ENCODE data around the gene POLN.
A peak's percentile ranks its signal among the peaks of the same experiment; 100 is the strongest.

Gene POLN

DNA sequence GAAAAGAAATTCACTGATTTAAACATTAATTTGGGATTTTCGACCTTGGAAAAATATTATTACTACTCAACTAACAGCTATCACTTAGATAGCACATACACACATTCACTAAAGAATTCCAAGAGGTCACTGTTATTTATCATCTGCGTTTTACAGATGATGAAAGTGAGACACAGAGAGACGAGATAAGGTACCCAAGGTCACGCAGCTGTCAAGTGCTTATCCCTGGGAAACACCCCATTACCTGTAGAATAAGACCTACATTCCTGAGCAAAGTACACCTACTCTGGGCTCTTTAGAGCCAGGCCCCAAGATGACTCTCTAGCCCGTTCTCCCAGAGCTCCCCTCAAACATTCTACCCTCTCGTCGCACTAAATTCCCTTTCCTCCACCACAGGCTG lies 48.6 kb downstream of the POLN start:
- Histone ChIP-seq H2AFZ (ENCODE audit: low read length) (no peak overlapping the region), H3K27me3 (ENCODE audit: insufficient read depth, low read length, poor library complexity, severe bottlenecking) (no peaks in the 10 kb centered on the region)
- TF ChIP-seq, protein P1, sequence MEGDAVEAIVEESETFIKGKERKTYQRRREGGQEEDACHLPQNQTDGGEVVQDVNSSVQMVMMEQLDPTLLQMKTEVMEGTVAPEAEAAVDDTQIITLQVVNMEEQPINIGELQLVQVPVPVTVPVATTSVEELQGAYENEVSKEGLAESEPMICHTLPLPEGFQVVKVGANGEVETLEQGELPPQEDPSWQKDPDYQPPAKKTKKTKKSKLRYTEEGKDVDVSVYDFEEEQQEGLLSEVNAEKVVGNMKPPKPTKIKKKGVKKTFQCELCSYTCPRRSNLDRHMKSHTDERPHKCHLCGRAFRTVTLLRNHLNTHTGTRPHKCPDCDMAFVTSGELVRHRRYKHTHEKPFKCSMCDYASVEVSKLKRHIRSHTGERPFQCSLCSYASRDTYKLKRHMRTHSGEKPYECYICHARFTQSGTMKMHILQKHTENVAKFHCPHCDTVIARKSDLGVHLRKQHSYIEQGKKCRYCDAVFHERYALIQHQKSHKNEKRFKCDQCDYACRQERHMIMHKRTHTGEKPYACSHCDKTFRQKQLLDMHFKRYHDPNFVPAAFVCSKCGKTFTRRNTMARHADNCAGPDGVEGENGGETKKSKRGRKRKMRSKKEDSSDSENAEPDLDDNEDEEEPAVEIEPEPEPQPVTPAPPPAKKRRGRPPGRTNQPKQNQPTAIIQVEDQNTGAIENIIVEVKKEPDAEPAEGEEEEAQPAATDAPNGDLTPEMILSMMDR (conservative IDR thresholded peaks at IDR 0.05; ENCODE audit: low read length): no peak
- TF ChIP-seq EZH2phosphoT487 (IDR thresholded peaks at IDR 0.05; ENCODE audit: borderline replicate concordance): no peak

DNA sequence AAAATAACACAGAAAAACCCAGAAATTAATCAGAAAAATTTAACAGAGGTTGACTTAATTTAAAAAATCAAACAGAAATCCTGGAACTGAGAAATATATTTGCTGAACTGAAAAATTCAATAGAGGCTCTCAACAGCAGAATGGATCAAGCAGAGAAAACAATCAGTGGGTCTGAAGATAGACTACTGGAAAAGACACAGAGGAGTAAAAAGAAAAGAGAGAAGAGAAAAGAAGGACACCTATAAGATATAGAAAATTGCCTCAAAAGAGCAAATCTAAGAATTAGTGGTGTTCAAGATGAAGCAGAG lies 55.1 kb downstream of the POLN start:
- Histone ChIP-seq H3K4me1 (ENCODE audit: insufficient read depth, low read length, poor library complexity, severe bottlenecking) (no peaks in the 10 kb centered on the region), H3K79me2 (ENCODE audit: insufficient read depth, low read length) (no peaks in the 10 kb centered on the region), H3K36me3 (ENCODE audit: insufficient read depth, low read length) (no peaks in the 10 kb centered on the region), H3F3A (ENCODE audit: low read depth) (no peaks in the 10 kb centered on the region), H3K27me3 (ENCODE audit: insufficient read depth, low read length, poor library complexity, severe bottlenecking) (no peaks in the 10 kb centered on the region), H4K20me1 (ENCODE audit: insufficient read depth, low read length, poor library complexity, severe bottlenecking) (no peaks in the 10 kb centered on the region), H2AFZ (ENCODE audit: low read length) (no peak overlapping the region), H3K4me3 (ENCODE audit: low read length, poor library complexity, severe bottlenecking) (no peak overlapping the region), H3K9ac (ENCODE audit: low read depth, low read length, poor library complexity, severe bottlenecking) (no peak overlapping the region), H3K9me3 (ENCODE audit: insufficient read depth, low read depth, low read length) (0 out of 2 replicates have a peak, but pooled peaks cover 3% of the 10 kb centered on the region), H3K4me2 (ENCODE audit: low read depth, low read length, poor library complexity, severe bottlenecking) (no peak overlapping the region), H3K9me2 (replicated peaks; ENCODE audit: low read depth, low read length) (no peaks in the 10 kb centered on the region)
- TF ChIP-seq, protein P1 (conservative IDR thresholded peaks at IDR 0.05; ENCODE audit: low read length): no peak
- TF ChIP-seq EZH2phosphoT487 (IDR thresholded peaks at IDR 0.05; ENCODE audit: borderline replicate concordance): no peak

More for the DNA sequence above, 48.6 kb downstream of the POLN start:
- Histone ChIP-seq H3F3A (ENCODE audit: low read depth) (no peaks in the 10 kb centered on the region), H4K20me1 (ENCODE audit: insufficient read depth, low read length, poor library complexity, severe bottlenecking) (no peaks in the 10 kb centered on the region), H3K36me3 (ENCODE audit: insufficient read depth, low read length) (no peaks in the 10 kb centered on the region), H3K4me3 (ENCODE audit: low read length, poor library complexity, severe bottlenecking) (no peak overlapping the region), H3K9me2 (replicated peaks; ENCODE audit: low read depth, low read length) (no peaks in the 10 kb centered on the region), H3K9ac (ENCODE audit: low read depth, low read length, poor library complexity, severe bottlenecking) (no peak overlapping the region), H3K9me3 (ENCODE audit: insufficient read depth, low read depth, low read length) (no peaks in the 10 kb centered on the region), H3K4me2 (ENCODE audit: low read depth, low read length, poor library complexity, severe bottlenecking) (no peak overlapping the region), H3K79me2 (ENCODE audit: insufficient read depth, low read length) (no peaks in the 10 kb centered on the region), H3K4me1 (ENCODE audit: insufficient read depth, low read length, poor library complexity, severe bottlenecking) (no peaks in the 10 kb centered on the region)

DNA sequence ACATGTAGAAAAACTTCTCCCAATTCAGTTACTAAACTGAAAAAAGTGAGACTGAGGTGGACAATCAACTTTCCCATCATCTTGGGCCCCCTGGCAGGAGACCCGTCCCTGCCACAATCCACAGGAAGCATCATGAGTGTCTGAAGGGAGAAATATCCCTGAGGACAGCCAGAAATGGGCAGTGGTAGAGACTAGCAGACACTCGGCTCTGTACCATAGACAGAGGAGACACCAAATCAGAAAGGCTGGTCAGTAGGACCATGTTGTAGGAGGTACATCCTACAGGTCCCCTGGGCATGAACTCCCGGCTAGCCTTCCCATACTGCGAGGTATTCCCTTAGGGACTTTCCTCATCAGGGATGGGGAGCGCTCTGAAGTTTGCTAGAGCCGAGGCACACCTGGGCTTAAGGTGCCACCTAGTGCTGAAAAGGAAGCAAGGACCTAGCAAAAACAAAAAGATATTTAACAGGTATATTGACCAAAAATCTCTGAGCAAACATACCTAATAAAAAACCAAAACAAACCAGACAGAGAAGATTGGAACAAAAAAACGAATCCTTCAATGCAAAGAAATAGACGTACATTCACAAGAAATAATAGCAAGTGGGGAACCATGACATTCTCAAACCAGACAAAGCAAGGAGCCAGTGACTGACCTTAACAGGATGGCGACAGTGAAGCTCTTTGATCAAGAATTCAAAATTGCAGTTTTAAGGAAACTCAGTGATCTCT lies 55.6 kb downstream of the POLN start:
- Histone ChIP-seq H3K27me3 (ENCODE audit: insufficient read depth, low read length, poor library complexity, severe bottlenecking) (no peaks in the 10 kb centered on the region), H3K9me3 (ENCODE audit: insufficient read depth, low read depth, low read length) (0 out of 2 replicates have a peak, but pooled peaks cover 3% of the 10 kb centered on the region), H3K79me2 (ENCODE audit: insufficient read depth, low read length) (no peaks in the 10 kb centered on the region), H3K9me2 (replicated peaks; ENCODE audit: low read depth, low read length) (no peaks in the 10 kb centered on the region), H2AFZ (ENCODE audit: low read length) (no peak overlapping the region), H3K4me3 (ENCODE audit: low read length, poor library complexity, severe bottlenecking) (no peak overlapping the region), H3F3A (ENCODE audit: low read depth) (no peaks in the 10 kb centered on the region), H3K4me1 (ENCODE audit: insufficient read depth, low read length, poor library complexity, severe bottlenecking) (no peaks in the 10 kb centered on the region), H3K4me2 (ENCODE audit: low read depth, low read length, poor library complexity, severe bottlenecking) (no peak overlapping the region), H4K20me1 (ENCODE audit: insufficient read depth, low read length, poor library complexity, severe bottlenecking) (no peaks in the 10 kb centered on the region), H3K36me3 (ENCODE audit: insufficient read depth, low read length) (no peaks in the 10 kb centered on the region), H3K9ac (ENCODE audit: low read depth, low read length, poor library complexity, severe bottlenecking) (no peak overlapping the region)
- no peak for TF ChIP-seq EZH2phosphoT487 (IDR thresholded peaks at IDR 0.05; ENCODE audit: borderline replicate concordance)
- TF ChIP-seq, protein P1 (conservative IDR thresholded peaks at IDR 0.05; ENCODE audit: low read length): peak; percentile 57

Data from Loucy (cell line).